D341Med (cell line): Measurements from ENCODE around the gene MYL6.
"Not testable (repeated sequence)": the region's sequence is repeated elsewhere in the genome, so short reads cannot be mapped to it uniquely, and the experiment has no call there.

Experiments used
- DNase-seq: peaks from one replicate; pipeline ENCODE4 v3.0.0; 2012; ENCODE audit warnings: low spot score

MYL6 gene

GRCh38 chr12:56189918-56190694 is 31.9 kb downstream of the MYL6 start:
- DNase-seq: peak; percentile 87

- DNase-seq: no peak
Measured at GRCh38 chr12:56190695-56191155, 32.6 kb downstream of the MYL6 start.

GRCh38 chr12:56192582-56192981 is 34.4 kb downstream of the MYL6 start:
- no peak for DNase-seq

GRCh38 chr12:56193025-56193578 is 34.9 kb downstream of the MYL6 start:
- peak; percentile 65 for DNase-seq

GRCh38 chr12:56196818-56197550 is 38.8 kb downstream of the MYL6 start:
- DNase-seq: not testable (repeated sequence)

- no peak for DNase-seq
Measured at GRCh38 chr12:56197921-56198635, 39.9 kb downstream of the MYL6 start.

- no peak for DNase-seq
Measured at GRCh38 chr12:56198836-56199235, 40.7 kb downstream of the MYL6 start.

- DNase-seq: no peak
Measured at GRCh38 chr12:56202366-56202765, 44.2 kb downstream of the MYL6 start.

GRCh38 chr12:56202838-56203237 is 44.7 kb downstream of the MYL6 start:
- DNase-seq: no peak

- no peak for DNase-seq
Measured at GRCh38 chr12:56204275-56204674, 46.1 kb downstream of the MYL6 start.

- DNase-seq: no peak
Measured at GRCh38 chr12:56205445-56205844, 47.3 kb downstream of the MYL6 start.

GRCh38 chr12:56206452-56207166 is 48.5 kb downstream of the MYL6 start:
- DNase-seq: peak; percentile 80

GRCh38 chr12:56208006-56208405 is 49.8 kb downstream of the MYL6 start:
- no peak for DNase-seq
